SKM-1 treated with dmso at 0.1 percent for 144 hours (cell line): ENCODE data around the gene P3H4.
"Not testable (repeated sequence)": the region's sequence is repeated elsewhere in the genome, so short reads cannot be mapped to it uniquely, and the experiment has no call there.

Source experiments
- DNase-seq: peaks from one replicate; lab custom pipeline; 2025; ENCODE audit not compliant: unreplicated experiment; lab: John Stamatoyannopoulos, UW

P3H4 gene

DNA sequence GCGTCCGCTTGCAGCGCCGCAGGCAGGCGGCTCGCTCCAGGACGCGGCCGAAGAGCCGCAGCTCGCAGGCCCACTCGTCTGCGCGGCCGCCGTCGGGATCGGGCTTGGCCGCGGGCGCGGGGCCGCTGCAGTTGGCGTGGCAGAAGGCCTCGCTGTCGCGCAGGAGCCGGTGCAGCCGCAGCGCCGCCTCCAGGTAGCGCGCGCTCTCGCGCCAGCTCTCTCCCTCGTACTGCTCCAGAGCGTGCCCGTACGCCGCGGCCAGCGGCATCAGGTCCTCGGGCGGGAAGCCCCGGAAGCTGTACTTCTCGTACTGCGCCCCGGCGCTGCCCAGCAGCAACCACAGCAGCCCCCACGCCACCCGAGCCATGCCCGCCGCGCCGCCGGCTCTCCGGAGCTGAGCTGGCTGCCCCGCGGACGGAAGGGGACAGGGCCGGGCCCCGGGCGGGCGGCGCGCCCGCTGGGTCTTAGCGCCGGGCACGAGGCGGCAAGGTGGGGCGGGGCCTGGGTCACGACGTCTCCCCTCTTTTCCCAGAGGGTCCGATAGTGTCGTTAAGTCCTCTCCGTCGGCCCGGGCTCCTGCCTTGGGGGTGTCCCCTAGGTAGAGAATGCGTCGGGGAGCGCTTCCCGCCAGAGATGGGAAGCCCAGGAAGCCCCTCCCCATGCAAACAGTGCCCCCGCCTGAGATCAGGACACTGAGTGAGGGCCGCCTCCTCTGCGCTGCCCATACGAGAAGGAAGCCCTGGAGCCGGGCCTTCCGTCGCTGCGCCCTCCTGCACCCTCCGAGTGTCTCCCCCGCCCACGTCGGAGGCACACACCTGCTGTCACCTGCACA lies at the start of gene P3H4:
Gene P3H4, minus strand, starts transcription at position 401 of the 832 bp plus-strand sequence. Its CDS starts 34 bp downstream, at position 367.
- DNase-seq = peak; percentile 77

GRCh38 chr17:41860254-41860931 lies 48.6 kb upstream of the P3H4 start:
- DNase-seq = no peak

- not testable (repeated sequence) for DNase-seq
Observed at GRCh38 chr17:41851382-41851781, 39.6 kb upstream of the P3H4 start.

DNA sequence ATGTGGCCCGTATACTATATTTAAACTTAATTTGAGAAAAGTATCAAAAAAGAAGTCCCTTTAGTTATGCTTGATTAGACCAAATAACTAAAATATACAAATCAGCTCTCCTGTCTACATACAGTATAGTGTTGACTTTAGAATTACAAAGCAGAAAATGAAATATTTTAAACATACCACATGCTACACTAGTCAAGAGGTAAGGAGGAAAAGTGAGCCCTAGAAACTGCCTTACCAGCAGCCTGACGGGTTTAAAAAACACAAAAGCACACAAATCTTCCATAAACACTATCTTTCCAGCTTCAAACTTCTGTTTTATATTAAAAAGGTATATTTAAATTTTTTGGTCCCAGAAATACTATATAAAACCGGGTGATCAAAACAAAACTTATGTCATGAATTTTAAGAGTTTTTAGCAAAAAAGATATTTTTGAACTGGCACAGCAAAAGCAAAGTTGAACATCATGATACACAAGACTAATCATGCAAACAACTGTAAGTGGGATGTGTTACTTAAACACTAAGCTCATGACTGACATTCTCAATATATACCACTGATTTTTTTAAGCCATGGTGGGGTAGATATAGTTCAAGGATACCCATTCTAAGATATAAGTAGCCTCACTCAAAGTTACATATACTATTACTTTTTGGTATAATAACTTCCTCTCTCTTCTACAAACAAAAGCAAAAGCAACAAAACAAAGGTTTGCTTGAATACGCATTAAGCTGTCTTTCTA lies 37.7 kb upstream of the P3H4 start:
- no peak for DNase-seq

GRCh38 chr17:41848788-41849187 lies 37.0 kb upstream of the P3H4 start:
- no peak for DNase-seq

DNA sequence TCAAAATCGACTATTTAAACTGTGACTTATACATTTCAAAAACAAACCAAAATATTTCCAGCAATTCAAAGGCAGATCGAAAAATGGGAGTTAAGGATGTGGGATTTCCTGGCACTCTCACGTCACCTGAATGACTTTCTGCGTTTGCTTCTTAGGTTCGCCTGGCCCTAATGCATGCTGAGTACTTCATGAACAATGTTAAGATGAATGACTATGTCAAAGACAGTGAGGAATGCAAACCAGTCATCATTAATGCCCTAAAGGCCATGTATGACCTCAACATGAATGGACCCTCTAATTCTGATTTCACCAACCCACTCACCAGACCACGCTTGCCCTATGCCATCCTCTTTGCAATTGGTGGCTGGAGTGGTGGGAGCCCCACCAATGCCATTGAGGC lies 33.2 kb upstream of the P3H4 start:
- DNase-seq = no peak

DNA sequence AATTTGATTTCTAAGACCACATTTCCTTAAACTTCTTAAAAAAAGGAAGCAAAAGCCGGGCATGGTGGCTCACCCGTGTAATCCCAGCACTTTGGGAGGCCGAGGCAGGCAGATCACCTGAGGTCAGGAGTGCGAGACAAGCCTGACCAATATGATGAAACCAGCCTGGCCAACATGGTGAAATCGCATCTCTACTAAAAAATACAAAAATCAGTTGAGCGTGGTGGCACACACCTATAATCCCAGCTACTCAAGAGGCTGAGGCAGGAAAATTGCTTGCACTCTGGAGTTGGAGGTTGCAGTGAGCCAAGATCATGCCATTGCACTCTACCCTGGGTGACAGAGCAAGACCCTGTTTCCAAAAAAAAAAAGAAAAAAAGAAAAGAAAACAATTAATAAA lies 29.0 kb upstream of the P3H4 start:
- DNase-seq = not testable (repeated sequence)

- DNase-seq = not testable (repeated sequence)
Observed at GRCh38 chr17:41839448-41839847, 27.7 kb upstream of the P3H4 start.

DNA sequence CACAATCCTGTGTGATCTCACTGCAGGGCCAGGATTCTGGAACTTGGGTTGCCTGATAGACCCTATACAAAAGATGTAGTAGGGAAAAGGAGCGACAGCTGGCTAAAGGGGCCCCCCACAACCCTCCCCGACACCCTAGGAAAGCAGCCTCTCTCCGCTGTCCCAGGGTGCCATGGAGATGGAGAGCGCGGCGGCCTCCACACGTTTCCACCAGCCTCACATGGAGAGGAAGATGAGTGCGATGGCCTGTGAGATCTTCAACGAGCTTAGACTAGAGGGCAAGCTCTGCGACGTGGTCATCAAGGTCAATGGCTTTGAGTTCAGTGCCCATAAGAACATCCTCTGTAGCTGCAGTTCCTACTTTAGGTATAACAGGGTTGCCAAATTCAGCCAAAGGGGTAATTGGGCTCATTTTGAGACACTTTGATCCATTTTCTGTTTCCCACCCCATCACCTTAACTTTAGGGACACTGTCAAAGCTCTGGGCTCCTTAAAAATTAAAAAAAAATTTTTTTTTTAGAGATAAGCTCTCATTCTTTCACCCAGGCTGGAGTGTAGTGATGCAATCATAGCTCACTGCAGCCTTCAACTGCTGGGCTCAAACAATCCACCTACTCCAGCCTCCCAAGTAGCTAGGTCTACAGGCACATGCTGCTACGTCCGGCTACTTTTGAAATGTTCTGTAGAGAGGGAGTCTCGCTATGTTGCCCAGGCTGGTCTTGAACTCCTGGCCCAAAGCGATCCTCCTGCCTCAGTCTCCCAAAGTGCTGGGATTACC lies 26.2 kb upstream of the P3H4 start, which contains the start of gene KLHL10:
Gene KLHL10, plus strand, starts transcription at position 65 of the 778 bp plus-strand sequence. Its CDS starts 108 bp downstream, at position 173.
- no peak for DNase-seq

GRCh38 chr17:41836550-41837196 lies 24.9 kb upstream of the P3H4 start:
- DNase-seq = no peak

DNA sequence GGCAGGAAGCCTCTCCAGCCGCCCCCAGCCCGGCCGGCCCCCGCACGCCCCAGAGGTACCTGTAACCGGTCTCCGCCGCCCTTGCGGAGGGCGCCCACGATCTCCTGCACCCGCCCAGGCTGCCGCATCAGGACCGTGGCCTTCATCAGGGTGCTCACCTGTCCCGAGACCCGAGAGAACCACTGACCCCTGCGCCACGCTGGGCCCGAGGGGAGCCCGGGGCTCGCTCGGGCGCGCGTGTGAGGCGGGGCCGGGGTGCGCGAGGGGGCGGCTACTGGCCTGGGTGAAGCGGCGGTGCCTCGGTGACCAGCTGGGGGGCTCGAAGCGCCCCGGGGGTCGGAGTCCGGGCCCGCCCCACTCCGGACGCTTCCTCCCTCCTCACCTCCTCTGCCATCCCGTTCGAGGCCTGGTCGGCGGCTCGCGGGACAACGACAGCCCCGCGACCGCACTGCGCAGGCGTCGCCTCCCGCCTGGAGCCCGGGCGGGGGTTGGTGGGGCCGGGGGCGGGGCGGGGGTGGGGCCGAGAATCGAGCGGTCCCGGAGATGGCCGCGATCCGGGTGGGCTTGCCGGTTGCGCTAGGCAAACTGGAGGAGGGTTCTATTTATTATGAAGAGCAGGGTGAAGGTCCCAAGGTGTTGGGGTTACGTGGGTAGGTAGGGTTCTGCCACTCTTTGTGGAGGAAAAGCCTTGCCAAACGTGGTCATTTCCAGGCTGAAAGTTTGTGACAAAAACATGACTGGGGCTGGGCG lies 24.2 kb upstream of the P3H4 start, which contains the start of gene NT5C3B:
Gene NT5C3B, minus strand, starts transcription at position 433 of the 750 bp plus-strand sequence. Its CDS starts 39 bp downstream, at position 394.
- DNase-seq = peak; percentile 19

- no peak for DNase-seq
Observed at GRCh38 chr17:41835214-41835799, 23.6 kb upstream of the P3H4 start.

DNA sequence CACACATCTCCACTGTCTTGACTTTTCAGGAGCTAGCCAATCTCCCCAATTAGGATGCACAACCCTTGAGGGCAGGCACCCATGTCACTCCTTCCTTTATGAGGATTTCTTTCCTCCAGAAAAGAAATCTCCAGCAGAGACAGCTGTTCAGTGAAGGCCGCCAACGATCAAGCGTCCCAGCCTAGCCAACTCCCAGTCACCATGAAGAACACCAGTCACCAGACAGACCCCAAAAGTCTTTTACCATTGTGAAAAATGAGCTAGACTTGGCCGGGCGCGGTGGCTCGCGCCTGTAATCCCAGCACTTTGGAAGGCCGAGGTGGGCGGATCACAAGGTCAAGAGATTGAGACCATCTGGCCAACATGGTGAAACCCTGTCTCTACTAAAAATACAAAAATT lies 18.2 kb upstream of the P3H4 start:
- DNase-seq = not testable (repeated sequence)

- no peak for DNase-seq
Observed at GRCh38 chr17:41825175-41825845, 13.6 kb upstream of the P3H4 start.

DNA sequence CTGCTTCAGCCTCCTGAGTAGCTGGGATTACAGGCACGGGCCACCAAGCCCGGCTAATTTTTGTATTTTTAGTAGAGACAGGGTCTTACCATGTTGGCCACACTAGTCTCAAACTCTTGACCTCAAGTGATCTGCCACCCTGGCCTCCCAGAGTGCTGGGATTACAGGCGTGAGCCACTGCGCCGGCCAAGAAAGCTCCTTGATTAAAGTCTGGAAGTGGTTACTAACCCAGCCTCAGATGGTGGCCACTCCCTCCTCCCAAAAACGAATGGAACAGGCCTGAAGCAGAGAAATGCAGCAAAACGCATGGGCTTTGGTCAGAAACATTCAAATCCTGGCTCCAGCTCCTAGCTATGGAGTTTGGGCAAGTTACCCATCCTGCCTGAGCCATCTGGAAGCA lies 12.3 kb upstream of the P3H4 start:
- no peak for DNase-seq

DNA sequence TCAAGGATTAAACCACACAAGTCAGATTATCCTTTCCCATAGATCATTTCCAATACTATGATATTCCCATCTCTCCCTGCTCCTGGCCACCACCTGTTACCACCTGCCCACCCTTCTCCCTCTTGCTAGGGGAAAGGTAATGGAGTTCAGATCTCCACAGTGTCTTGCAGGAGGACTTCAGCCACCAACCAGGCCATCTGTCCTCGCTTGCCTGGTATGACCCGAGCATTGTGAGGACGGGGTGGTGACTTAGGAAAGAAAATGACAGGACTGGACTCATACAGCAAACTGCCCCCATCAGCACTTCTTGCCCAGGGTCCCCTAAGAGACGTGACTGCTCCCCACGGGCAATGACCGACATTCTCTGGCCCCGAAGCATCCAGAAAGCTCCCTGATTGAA lies 11.8 kb upstream of the P3H4 start:
- no peak for DNase-seq

DNA sequence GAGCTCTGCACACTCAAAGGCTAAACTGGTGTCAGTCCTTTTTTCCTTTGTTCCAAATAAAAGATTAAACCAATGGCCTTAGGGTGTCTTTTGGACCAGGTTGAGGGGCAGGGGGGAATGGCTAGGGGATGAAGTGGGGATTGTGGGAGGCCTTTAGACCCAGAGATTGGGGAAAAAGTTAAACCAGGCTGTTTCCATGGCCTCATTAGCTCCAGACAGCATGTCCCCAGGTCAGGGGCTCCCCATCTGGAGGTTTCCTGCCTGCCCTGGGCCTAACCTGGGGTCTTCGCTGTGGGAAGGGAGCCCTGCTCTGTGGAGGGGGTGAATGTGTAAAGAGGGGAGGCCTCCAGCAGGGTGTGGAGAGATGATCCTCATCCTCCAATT lies 11.4 kb upstream of the P3H4 start:
- no peak for DNase-seq
